ENCODE measurements around the gene GALNT10.

DNA sequence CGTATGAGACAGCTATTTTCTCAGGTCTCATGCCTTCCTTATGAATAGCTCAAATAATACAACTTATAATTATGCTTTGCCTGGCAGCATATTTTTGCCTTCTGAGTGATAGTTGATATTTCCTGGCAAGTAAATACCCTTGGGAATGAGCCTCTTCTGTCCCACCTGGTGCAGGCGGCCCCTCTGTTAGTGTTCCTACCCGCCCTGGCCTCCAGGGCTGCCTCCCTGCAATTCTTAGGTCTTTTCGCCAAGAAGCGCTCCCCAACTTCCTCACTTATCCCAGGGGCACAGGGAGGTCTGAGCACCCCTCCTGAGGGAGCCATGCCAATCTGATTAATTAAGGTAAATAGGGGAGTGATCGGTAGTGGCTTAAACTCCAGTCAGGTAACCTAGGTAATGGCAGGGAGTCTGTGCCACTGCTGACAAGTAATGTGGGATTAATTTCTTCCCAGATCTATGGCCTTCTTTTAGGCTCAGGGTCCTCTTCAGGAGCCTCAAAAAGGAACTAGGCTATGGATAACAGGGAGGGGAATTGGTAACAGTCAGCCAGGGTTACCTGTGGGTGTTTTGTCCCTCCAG, 81.5 kb downstream of the GALNT10 start:
- TF ChIP-seq POLR2AphosphoS5 (IDR thresholded peaks at IDR 0.05; ENCODE audit: borderline replicate concordance, low read depth, low read length) (no peak), EZH2 (IDR thresholded peaks at IDR 0.05) (no peak), FOXP2 (optimal IDR thresholded peaks at IDR 0.05; ENCODE audit: control extremely low read depth, extremely low read length, insufficient read depth) (no peak)

All from SK-N-MC (cell line).